Hematopoietic multipotent progenitor cell treated with erythropoietin and hydrocortisone succinate and interleukin-3 and kit ligand, for 17 days (in vitro differentiated cells): ENCODE measurements around the gene BIN1.
"Not testable (repeated sequence)": the region's sequence is repeated elsewhere in the genome, so short reads cannot be mapped to it uniquely, and the experiment has no call there.

Experiments used
- DNase-seq: peaks from one replicate; pipeline ENCODE4 v3.0.0-alpha.2; 2015; ENCODE audit warnings: low spot score

BIN1 gene

DNA sequence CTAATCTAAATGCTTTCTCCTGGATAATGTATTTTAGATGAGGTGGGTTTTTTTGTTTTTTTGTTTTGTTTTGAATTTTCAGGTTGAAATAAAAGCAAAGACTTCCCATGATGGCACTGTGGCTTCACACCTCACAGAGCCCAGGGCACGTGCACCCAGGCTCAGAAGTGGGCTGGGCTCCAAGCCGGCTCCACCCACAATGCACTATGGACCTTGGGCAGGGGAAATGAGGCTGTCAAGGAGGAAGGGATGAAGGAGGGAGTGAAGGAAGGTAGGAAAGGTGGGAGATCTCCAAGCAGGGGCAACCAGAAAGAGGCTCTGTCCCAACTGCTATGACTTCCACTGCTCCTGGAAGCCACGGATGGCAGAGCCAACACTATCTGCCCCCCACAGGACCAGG, 60.4 kb downstream of the BIN1 start:
- DNase-seq, result no peak

DNA sequence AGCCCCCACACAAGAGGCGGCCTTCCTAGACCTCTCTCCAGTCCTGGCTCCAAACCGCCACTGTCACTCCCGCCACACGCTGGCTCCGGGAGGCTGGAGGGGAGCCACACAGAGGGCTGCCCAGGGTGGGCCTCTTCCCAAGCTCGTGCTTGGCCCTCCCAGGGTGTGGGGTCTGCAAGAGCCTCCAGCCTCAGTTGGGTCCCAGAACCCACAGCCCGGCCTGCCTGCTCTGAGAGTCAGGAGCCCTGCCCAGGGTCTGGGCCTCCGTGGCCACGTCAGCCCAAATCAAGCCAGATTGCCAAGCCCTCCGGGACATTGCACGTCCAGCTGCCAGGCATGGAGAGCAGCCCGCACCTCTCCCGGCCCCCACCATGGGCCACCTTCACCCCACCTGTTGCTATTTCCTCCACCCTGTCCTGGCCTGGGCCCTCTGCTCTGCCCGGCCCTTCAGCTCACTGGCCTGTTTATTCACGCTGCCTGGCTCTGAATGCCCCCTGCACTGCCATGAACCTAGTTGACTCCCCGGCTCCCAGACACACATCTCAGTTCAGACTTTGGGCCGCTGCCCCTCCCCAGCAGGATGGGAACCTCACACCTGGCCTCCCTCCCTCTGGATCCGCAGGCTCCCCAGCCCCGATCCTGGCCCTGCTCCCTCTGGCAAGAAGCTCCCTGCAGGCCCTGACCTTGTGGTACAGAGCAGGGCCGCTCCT, 61.0 kb downstream of the BIN1 start:
- no peak for DNase-seq

DNA sequence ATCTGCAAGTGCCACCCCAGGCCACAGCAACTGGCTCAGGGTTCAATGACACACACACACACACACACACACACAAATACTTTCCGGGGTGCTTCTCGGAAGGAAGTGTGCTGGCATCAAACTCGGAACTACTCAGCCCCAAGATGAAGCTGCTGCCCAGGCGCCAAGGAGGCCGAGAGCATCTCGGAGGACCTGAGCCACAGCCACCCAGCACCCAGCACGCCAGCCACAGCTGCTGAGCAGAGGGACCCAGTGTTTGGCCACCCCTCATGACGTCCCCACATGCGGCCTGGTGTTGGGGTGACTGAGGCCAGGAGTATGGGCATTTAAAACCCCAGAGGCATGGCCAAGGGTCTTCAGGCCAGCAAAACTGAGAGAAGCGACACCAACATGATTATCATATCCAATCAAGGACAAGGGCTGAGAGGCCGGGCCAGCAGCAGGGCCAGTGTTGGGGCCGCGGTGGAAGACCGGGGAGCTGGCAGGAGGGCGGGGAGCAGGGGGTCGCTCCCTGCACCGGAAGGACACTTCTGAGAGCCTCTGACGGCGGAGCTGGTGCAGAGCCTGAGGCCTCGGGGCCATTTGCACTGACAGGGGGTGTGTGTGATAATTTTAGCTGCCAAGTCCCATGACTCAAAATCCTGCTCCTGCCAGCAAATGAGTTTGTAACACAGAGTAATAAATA, 61.8 kb downstream of the BIN1 start:
- no peak for DNase-seq

DNA sequence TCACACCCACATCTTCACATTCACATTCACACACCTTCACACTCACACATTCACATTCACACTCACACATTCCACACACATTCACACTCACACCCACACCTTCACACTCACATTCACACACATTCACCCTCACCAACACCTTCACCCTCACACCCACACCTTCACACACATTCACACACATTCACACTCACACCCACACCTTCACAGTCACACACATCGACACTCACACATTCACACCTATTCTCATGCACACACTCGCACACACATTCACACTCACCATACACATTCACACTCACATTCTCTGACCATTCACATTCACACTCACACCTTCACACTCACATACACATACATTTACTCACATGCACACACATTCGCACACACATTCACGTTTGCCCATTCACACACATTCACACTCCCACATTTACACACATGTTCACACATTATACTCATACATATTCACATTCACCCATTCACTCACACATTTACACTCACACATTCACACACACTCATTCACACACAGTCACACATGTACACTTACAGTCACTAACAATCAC, 62.7 kb downstream of the BIN1 start:
- no peak for DNase-seq

DNA sequence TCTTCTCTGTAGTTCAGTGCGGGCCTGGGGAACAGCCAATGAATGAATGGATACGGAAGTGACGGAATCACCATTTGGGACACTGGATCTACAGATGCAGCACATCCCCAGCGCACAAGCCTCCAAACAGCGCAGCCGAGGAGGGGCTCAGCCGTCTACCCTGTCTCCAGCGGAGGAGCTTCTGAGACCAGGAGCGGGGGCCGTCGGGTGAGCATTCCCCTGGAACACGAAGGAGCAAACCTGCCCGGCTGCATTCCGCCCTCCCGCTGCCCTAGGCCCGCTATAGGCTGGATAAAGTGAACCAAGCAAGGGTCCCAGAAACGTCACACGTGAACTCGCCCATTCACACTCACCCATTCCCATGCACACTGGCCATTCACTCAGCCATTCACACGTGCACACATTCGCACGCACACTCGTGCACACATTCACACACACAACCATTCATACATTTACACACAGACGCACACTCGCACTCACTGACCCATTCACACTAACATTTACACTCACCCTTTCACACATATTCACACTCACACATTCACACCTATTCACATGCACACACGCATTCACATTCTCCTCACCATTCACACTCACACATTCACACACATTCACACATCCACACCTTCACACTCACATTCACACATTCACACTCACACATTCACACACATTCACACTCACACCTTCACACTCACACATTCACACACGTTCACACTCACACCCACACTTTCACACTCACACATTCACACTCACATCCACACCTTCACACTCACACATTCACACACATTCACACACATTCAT, 63.4 kb downstream of the BIN1 start:
- DNase-seq, result no peak

DNA sequence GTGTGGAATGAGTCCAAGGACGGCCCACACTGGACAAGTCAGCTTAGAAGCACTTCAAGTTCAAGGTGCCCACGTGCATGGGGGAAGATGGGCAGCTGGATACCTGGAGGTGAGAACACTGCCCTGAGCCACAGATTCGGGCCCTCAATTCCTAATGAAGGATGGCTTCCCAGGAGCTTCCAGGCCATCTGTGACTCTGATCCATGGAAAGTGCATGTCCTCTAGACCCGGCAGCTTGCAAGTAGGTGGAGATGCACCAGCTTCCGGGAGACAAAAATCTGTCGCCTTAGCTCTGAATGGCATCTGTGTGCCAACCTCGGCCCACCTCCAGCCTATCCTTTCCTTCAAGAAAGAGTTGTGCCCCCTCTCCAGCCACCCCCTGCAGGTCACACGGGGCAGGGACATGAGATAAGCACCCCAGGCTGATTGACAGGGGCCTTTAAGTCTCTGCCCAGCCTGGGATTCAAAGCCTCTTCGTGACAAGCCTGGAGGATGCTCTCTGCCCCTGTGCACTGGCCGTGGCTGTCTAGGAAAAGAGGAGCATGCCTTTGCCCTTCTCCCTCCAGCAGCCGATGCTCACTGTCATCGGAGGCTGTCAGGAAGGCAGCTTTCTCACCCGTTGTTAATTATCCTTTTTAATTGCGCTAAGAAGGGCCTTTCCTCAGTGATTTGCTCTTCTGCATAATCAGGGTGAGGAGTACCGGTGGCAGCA, 65.5 kb downstream of the BIN1 start:
- no peak for DNase-seq

DNA sequence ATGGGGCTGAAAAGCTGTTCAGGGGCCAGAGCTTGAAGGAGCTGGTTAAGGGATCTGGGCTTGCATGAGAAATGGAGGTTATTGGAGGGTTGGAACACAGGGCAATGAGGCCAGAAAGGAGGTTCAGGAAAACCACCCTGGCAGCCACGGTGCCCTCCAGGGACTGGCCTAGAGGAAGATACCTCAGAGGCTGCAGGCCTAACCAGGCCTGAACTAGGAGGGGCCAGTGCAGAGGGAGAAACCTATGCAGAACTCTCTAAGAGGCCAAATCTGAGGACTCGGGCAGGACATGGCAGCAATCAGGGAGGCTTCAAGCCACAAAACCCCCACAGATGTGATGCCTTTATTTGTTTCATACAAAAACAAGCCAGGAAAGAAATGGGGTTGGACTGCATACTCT, 66.8 kb downstream of the BIN1 start:
- DNase-seq, result no peak

DNA sequence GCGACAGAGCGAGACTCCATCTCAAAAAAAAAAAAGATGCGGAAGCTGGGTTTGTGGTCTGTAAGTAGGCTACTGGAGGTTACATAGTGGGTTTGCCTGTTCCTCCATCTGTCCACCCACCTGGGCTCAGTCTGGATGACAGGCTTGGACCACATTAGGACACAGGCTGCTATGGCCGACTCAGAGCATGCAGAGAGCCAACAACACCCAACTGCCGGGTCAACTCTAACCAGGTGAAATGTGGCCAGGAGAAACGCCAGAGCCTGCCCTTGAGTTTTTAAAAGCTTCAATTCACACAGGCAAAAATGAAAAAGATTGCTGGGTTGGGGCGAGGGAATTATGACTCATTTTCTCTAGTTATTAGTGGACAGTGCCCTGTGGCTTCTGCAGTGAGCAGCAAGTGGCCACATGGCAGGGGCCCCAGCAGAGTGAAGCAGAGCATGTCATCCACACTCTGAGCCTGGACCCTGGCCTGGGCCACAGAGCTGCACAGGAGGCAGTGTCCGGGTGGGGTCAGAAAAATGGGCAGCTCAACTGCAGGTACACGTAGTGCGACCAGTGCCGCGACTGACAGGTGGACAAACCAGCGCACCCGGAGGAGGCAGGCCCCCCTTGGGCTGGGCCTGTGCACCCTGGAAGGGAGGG, 67.4 kb downstream of the BIN1 start:
- DNase-seq, result no peak

DNA sequence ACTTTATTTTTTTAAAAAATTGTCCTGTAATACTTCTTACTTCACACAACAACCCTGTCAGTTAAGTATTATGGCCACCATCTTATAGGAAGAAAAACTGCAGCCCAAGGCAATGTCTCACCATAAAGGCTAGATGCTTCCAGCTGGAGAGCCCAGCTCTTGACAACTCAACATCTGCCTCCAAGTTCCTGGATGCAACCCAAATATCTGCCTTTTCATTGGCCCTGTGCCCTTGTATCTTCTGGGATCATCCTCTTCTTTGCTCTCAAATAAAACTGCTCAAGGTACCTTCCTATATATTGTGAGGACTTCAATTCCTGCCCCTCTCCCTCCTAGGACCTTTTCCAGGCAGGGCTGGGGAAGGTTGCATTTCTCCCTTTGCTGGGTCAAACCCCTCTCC, 69.5 kb downstream of the BIN1 start:
- no peak for DNase-seq

DNA sequence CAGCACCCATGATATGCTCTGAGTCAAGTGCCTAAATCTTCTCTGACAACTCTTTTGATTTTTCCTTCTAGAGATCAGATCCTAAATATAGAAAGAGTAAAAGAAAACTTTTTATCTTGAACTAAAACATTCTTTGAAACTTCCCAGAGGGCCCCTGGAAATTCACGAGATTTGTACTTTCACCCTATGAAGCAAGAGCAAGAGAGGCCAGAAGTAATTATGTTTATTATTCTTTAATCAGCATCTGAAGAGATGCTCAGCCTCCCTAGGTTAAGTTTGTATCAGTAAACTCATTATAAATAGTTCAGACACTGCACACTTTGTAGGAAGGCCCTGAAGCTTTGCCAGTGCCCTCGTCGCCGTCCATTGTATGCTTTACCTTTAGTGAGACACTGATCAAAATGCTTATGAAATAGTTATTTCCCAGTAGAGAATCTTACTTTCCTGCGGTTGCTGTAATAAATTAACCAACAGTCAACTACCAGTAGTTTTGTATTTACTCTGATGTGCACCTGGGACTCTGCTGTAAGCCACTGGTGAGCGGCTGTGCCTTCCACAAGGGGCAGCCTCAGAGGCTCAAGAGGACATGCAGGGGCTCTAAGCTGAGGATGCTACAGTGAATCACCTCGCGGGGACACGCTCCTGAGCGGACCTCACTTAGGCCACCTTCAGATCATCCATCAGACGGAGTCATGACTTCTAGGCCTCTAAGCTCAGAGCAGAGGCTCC, 71.9 kb downstream of the BIN1 start:
- no peak for DNase-seq

DNA sequence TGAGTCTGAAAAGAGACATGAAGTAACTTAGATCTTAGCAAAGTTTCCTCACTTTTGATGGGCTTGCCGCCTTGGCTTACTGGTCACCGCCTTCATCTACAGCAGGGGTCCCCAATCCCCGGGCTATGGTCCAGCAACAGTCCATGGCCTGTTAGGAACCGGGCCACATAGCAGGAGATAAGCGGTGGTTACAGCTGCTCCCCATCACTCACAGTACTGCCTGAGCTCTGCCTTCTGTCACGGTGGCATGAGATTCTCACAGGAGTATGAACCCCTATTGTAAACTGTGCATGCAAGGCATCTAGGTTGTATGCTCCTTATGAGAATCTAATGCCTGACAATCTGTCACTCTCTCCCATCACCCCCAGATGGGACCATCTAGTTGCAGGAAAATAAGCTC, 72.9 kb downstream of the BIN1 start:
- no peak for DNase-seq

DNA sequence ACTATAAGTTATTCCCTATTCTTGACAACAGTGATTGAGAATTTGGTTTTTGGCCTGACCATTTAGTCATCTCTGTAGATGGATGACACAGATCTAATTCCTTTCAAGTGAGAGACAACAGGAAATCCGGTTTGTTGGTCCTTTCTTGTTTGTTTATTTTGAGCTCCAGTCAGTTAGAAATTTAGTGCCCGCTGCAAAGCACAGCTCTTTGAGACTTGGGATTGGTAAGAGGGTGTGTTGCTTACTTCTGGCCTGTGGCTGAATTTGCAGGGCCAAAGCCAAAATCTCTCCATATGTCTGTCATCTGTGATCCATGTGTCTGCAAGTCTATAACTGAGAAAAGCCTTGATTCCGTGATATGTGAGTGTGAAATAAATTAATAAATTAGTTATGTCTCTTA, 74.3 kb downstream of the BIN1 start:
- DNase-seq, result no peak

DNA sequence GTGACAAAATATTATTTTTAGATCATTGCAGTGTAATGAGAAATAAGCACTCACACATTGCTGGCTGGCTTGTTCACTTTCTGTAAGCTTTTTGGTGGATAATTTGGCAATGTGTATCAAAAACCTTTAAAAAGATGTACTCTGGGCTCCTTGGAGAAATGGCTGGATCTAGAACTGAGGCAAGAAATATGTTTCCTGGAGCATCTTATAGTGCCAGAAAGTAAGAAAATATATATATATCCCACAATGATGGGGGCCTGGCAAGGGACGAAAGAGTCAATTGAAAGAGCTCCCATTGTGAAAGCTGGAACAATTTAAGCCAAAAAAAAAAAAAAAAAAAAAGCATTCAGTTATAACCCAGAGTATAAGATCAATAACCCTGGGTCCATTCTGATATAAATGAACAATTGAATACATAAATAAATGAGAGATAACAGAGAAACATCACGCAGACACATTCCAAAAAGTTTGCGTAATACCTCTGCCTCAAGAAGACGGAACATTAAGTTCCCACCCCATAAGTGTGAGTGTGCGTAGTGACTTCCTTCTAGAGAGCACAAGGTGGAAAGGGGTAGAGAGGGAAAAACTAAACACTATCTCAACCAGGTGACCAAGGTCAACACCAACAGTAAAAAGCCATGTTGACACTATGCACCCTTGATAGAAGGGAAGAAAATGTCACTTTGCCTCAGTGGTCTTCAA, 77.5 kb downstream of the BIN1 start:
- DNase-seq, result no peak

DNA sequence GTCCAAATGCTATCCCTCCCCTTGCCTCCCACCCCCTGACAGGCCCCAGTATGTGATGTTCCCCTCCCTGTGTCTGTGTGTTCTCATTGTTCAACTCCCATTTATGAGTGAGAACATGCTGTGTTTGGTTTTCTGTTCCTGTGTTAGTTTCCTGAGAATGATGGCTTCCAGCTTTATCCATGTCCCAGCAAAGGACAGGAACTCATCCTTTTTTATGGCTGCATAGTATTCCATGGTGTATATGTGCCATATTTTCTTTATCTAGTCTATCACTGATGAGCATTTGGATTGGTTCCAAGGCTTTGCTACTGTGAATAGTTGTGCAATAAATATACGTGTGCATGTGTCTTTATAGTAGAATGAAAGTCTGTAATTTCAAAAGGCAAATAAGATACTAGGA, 78.2 kb downstream of the BIN1 start:
- not testable (repeated sequence) for DNase-seq

DNA sequence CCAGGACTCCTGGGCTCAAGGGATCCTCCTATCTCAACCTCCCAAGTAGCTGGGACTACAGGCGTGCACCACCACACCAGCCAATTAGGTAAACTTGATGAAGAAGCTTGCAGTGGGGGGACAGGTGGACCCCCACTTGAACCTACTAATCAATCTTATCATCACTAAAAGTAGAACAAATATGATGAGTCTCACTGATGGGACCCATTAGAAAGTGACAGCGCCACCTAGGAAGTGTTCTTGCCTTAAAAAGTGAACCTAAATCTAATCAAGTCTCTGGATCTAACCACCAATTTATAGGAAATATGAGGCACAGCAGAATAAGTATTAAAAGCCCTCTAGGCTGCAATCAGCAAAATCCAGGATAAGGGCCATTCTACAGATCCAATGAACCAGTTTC, 79.2 kb downstream of the BIN1 start:
- DNase-seq, result no peak

DNA sequence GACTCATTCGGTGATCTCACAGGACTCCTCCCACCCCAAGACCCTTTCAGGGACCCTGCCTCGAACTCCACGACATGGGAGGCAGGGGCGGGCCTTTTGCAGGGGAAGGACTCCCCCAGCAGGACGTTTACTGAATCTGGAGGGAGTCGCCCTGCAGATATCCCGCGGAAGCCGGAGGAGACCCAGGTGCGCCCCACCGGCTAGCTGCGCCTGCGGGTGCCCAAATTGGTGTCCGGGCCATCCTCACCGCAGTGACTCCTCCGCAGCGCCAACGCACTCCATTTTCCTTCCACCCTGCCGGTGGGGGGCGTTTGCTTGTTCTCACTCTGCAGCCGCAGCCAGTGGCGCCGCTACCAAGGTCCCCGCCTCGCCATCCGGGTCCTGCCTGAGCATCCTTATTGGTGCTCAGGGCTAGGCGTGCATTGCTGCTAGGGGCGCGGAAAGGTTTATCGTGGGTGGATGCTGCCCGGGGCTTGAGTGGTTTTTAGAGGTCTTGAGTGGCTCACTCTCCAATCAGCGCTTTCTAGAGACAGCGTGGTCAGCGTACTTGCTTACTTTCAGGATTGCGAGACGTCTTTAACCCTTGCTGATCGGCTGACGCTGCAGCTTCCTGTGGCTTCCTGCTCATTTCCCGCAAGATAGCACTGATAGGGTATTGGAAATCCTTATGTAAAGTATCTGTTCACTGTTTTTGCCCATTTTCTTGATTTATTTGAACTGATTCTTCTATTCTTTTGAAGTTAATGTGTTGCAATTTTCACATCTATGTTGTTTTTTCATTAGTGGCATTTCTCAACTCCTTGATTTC, 81.4 kb downstream of the BIN1 start:
- DNase-seq, result no peak

DNA sequence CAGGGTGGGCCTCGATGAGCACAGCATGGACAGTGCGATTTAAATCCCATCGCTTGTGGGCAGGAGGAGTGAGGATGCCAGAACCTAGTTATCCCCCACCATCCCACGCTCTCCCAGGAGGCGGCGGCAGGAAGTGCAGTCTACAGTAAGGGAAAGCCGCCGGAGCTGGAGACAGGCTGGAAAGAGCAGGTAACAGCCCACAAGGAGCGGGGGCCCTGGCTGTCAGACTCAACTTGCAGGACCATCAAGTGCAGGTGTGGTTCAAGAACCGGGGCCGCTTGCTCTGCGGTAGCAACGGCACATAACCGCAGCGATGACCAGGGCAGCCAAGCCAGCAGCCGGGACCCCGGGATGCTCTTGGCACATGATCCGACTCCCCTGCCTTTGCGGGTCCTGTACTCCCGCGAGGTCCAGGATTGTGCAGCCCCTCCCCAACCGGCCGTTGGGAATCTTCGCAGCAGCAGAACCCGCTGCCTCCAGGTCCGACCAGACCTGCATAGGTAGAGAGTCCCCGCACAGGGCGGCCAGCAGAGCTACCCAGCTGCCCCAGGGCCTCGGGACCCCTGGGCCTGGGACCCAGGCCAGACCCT, 82.1 kb downstream of the BIN1 start:
- no peak for DNase-seq

DNA sequence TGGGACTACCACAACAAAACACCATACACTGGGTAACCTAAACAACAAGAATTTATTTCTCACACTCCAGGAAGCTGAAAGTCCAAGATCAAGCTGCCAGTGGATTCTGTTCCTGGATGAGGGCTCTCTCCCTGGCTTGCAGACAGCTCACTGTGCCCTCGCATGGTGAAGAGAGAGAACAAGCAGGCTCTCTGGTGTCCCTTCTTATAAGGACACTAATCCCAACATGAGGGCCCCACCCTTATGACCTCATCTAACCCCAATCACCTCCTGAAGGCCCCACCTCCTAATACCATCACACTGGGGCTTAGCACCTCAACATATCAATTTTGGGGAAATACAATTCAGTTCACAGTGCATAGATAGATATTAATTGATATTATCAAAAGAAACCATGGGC, 83.5 kb downstream of the BIN1 start:
- no peak for DNase-seq

DNA sequence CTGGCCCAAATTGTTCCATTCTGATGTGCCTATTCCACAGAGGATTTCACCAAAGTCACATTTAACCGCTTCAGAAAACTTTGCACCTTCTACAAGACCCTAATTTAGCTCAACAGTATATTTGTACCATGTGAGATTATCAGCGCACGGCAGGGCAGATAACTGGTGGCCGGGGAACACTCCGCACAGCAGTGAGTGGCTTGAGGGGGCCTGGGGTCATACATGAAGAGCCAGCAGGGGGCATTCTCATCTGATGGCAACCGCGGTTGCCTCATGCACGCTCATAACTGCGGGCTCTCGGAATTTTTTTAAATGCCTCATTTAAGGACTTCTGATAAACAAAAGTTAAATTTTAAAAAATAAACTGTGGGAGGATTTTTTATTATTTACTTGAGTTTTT, 84.1 kb downstream of the BIN1 start:
- no peak for DNase-seq
